ENCODE measurements around the gene GRID2. TPM values are rescaled to one million over a fixed set of nuclear protein-coding genes. Genes with fewer than 3 reads are reported as not detected.

Gene GRID2
- total and polyA plus RNA-seq, 2 experiments from 2014 or later: 0.12 TPM; not detected in 1

DNA sequence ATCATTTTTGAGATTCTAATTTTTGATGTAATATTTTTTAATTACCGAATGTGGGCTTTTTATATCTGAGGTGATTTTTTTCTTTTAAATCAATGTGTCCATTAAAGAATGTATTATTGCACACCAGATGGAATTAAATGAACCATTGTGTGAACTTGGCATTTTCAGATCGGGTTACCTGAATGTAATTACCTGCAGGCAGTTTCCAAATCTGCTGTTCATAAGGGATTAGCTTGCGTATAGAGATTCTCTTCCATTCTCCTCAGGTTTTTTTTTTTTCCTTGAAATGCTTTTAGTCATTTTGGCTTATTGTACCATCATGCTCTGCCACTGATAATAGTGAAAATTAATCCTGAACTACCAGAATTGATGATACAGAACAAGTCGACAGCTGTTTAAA is 1013.3 kb downstream of the GRID2 start:
- Histone ChIP-seq H3K27ac (no peak overlapping the region), H3K27me3 (no peaks in the 10 kb centered on the region), H3K9me3 (ENCODE audit: low read depth) (no peaks in the 10 kb centered on the region), H3K4me1 (ENCODE audit: low read depth) (no peaks in the 10 kb centered on the region), H3K36me3 (no peaks in the 10 kb centered on the region), H3K4me3 (no peak overlapping the region)
- TF ChIP-seq, protein P1, sequence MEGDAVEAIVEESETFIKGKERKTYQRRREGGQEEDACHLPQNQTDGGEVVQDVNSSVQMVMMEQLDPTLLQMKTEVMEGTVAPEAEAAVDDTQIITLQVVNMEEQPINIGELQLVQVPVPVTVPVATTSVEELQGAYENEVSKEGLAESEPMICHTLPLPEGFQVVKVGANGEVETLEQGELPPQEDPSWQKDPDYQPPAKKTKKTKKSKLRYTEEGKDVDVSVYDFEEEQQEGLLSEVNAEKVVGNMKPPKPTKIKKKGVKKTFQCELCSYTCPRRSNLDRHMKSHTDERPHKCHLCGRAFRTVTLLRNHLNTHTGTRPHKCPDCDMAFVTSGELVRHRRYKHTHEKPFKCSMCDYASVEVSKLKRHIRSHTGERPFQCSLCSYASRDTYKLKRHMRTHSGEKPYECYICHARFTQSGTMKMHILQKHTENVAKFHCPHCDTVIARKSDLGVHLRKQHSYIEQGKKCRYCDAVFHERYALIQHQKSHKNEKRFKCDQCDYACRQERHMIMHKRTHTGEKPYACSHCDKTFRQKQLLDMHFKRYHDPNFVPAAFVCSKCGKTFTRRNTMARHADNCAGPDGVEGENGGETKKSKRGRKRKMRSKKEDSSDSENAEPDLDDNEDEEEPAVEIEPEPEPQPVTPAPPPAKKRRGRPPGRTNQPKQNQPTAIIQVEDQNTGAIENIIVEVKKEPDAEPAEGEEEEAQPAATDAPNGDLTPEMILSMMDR (IDR thresholded peaks at IDR 0.05; ENCODE audit: low read depth, low read length): no peak
- DNase-seq (ENCODE audit: low read depth in 1 of 2, low spot score in 1 of 2): no peak

DNA sequence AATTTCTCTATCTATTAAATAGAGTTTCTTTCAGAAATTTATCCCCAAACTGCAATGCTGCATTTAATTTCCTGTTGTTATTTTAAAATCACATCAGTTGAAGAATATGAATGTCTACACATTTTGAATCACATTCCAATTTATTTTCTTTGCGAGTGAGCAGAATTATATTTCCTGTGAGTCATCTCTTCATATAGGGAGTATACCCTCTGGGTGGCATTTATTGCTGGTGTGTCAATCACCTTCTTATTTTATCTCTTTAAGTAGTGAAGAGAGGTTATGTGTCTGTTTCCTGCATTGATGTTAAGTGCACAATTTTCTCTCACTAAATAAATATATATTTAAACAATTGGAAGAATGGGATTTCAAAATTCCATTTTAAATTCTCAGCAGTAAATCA is 1013.8 kb downstream of the GRID2 start:
- Histone ChIP-seq H3K27me3 (no peaks in the 10 kb centered on the region), H3K4me1 (ENCODE audit: low read depth) (no peaks in the 10 kb centered on the region), H3K36me3 (no peaks in the 10 kb centered on the region), H3K9me3 (ENCODE audit: low read depth) (no peaks in the 10 kb centered on the region), H3K4me3 (no peak overlapping the region), H3K27ac (no peak overlapping the region)
- DNase-seq (ENCODE audit: low read depth in 1 of 2, low spot score in 1 of 2): no peak
- TF ChIP-seq, protein P1 (IDR thresholded peaks at IDR 0.05; ENCODE audit: low read depth, low read length): no peak

DNA sequence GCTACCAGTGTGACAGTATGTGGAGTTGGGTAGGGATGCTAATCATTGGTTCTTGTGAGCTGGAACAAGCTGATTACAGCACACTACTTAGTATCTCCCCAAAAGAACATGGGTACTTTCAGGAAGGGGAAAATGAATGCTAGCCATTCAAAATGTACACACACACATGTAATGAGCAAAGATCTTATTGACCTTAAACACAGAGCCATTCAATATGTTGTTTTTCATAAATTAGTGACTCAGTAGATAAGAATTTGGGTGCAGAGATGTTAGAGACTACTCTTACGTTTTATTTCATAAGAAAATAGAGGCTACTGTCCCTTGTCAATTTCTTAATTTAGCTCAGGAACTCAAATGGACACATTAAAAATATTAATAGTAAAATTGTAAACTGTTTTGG is 1015.3 kb downstream of the GRID2 start:
- DNase-seq (ENCODE audit: low read depth in 1 of 2, low spot score in 1 of 2): no peak
- Histone ChIP-seq H3K4me1 (ENCODE audit: low read depth) (no peaks in the 10 kb centered on the region), H3K27ac (no peak overlapping the region), H3K9me3 (ENCODE audit: low read depth) (no peaks in the 10 kb centered on the region), H3K27me3 (no peaks in the 10 kb centered on the region), H3K36me3 (no peaks in the 10 kb centered on the region), H3K4me3 (no peak overlapping the region)
- TF ChIP-seq, protein P1 (IDR thresholded peaks at IDR 0.05; ENCODE audit: low read depth, low read length): no peak

DNA sequence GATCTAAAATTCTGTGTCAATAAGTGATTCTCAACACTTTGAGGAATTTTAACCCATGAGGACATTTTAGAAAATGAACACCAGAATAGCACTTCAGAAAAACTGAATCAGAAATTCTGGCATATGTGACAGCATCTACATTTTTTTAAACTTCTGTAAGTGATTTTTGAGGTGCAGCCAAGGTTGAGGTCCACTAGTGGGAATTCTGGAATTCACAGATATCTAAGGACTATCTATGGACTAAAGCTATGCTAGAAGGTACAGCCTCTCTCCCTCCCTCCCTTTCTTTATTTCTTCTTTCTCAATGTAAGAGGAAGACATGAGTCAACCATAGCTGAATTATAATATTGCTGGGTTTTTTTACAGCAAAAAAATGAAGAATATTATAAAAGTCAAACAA is 1016.6 kb downstream of the GRID2 start:
- H3K27me3 ChIP-seq: no peaks in the 10 kb centered on the region
- no peaks in the 10 kb centered on the region for H3K4me1 ChIP-seq (ENCODE audit: low read depth)
- no peaks in the 10 kb centered on the region for H3K36me3 ChIP-seq
- no peaks in the 10 kb centered on the region for H3K9me3 ChIP-seq (ENCODE audit: low read depth)
- TF ChIP-seq, protein P1 (IDR thresholded peaks at IDR 0.05; ENCODE audit: low read depth, low read length): no peak
- no peak overlapping the region for H3K27ac ChIP-seq
- DNase-seq (ENCODE audit: low read depth in 1 of 2, low spot score in 1 of 2): no peak
- H3K4me3 ChIP-seq: no peak overlapping the region

DNA sequence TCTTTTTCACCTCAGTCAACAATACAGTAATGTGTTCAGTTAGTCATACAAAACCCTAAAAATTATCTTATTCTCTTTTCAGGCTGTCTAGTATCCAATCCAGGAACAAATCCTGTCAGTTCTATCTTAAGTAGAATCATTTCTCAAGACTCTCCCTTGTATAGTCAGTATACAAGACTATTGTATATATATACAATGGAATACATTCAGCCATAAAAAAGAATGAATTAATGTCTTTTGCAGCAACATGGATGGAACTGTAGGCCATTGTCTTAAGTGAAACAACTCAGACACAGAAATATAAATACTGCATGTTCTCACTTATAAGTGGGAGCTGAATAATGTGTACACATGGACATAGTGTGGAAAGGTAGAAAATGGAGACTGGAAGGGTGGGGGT is 1023.6 kb downstream of the GRID2 start:
- TF ChIP-seq, protein P1 (IDR thresholded peaks at IDR 0.05; ENCODE audit: low read depth, low read length): no peak

DNA sequence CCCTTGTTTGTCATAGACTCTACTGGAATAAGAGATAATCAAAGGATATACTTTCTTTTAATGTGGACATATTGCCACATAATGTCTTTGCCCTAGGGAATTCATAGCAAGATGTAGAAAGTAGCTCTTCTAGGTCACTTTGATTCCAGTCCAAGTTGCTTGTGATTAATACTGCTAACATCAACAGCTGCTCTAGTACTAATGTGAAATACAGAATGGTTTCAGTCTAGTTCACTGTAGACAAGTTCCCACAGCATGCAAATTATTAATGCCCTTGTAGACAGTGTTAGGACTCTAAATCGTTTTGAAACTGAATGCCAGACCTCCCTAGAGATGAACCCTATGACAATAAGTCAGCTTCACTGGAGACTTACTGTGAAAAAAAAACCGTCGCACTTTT is 1030.2 kb downstream of the GRID2 start:
- Histone ChIP-seq H3K27me3 (no peaks in the 10 kb centered on the region), H3K27ac (no peak overlapping the region), H3K36me3 (no peaks in the 10 kb centered on the region), H3K4me3 (no peak overlapping the region), H3K9me3 (ENCODE audit: low read depth) (no peaks in the 10 kb centered on the region), H3K4me1 (ENCODE audit: low read depth) (no peaks in the 10 kb centered on the region)
- DNase-seq (ENCODE audit: low read depth in 1 of 2, low spot score in 1 of 2): no peak
- TF ChIP-seq, protein P1 (IDR thresholded peaks at IDR 0.05; ENCODE audit: low read depth, low read length): no peak

More for the DNA sequence above, 1023.6 kb downstream of the GRID2 start:
- Histone ChIP-seq H3K36me3 (no peaks in the 10 kb centered on the region), H3K9me3 (ENCODE audit: low read depth) (no peaks in the 10 kb centered on the region), H3K27me3 (no peaks in the 10 kb centered on the region), H3K27ac (no peak overlapping the region), H3K4me1 (ENCODE audit: low read depth) (no peaks in the 10 kb centered on the region), H3K4me3 (no peak overlapping the region)
- no peak for DNase-seq (ENCODE audit: low read depth in 1 of 2, low spot score in 1 of 2)

Data from cardiac muscle cell (in vitro differentiated cells and primary cell).